Measurements from ENCODE around the gene C19orf67. TPM values are rescaled to one million over a fixed set of nuclear protein-coding genes. Genes with fewer than 3 reads are reported as not detected.
A peak's percentile ranks its signal among the peaks of the same experiment; 100 is the strongest.

C19orf67 gene
- total and polyA plus RNA-seq, 2 donors (not counting 1 experiment from before 2014, with no cell fraction given): 1.2 TPM; not detected in 1

- TF ChIP-seq EZH2 (IDR thresholded peaks at IDR 0.05; ENCODE audit: borderline replicate concordance, insufficient read depth, low read depth, low read length, poor library complexity, severe bottlenecking) (no peak), CTCF (IDR thresholded peaks at IDR 0.05) (no peak)
- peak overlapping the region; percentile 49 for H3K4me3 Mint-ChIP-seq
- ATAC-seq (ENCODE audit: low read depth): no peak
- H3K4me1 ChIP-seq (ENCODE audit: control insufficient read depth in 2 of 2, insufficient read depth in 2 of 2, low read length in 2 of 2): peaks cover 18 to 22% of the 10 kb centered on the region in 2 donors
- peaks cover 37% of the 10 kb centered on the region for H3K27me3 Mint-ChIP-seq
- ChIA-PET CTCF (interaction anchor here (0.7 to 1.7 kb wide), 6 partner anchors 9 to 184 kb away, joined by 3 to 7 read pairs (median 4); partner anchors contain the start of gene ASF1B), POLR2A (interaction anchor here (0.8 kb wide), 1 partner anchor 105 kb away, joined by 6 read pairs; the partner anchor contains the start of gene DCAF15)
- peaks cover 0 to 53% (median 28%) of the 10 kb centered on the region in 4 experiments for H3K27me3 ChIP-seq (replicated peaks in 1 of 4; ENCODE audit: control extremely low read depth in 1 of 4, control insufficient read depth in 3 of 4, insufficient read depth in 4 of 4, low read length in 3 of 4)
- no peak overlapping the region for H3K9ac ChIP-seq (ENCODE audit: low read length)
- peak overlapping the region; percentile 70 for H3K4me2 ChIP-seq (replicated peaks; ENCODE audit: low read depth, low read length, poor library complexity, severe bottlenecking)
- H3K4me1 Mint-ChIP-seq: peaks cover 18% of the 10 kb centered on the region
- H3K4me3 ChIP-seq (ENCODE audit: control extremely low read depth in 1 of 5, extremely low read depth in 1 of 5, insufficient read depth in 1 of 5, low read depth in 2 of 5, low read length in 4 of 5): no peak overlapping the region
- H2AFZ ChIP-seq (ENCODE audit: insufficient read depth, low read depth, low read length, poor library complexity, severe bottlenecking): peak overlapping the region; percentile 22
- peaks cover 0 to 14% (median 0%) of the 10 kb centered on the region in 3 donors for H3K9me3 ChIP-seq (ENCODE audit: control extremely low read depth in 1 of 3, control insufficient read depth in 2 of 3, insufficient read depth in 1 of 3, low read length in 2 of 3)
- peaks cover 0 to 13% of the 10 kb centered on the region in 2 experiments for H3K36me3 ChIP-seq (replicated peaks in 1 of 2; ENCODE audit: control extremely low read depth in 1 of 2, control insufficient read depth in 1 of 2, extremely low read depth in 1 of 2, insufficient read depth in 2 of 2, low read length in 1 of 2)
- intact Hi-C loops (cut with micrococcal nuclease): no loop called here
- H3K9me3 Mint-ChIP-seq (ENCODE audit: insufficient read depth): no peaks in the 10 kb centered on the region
- no peak overlapping the region for H3K27ac ChIP-seq (ENCODE audit: low read length in 2 of 2)
- H3K79me2 ChIP-seq (ENCODE audit: control insufficient read depth, insufficient read depth, low read length): no peaks in the 10 kb centered on the region
- H3K27ac Mint-ChIP-seq: no peak overlapping the region
- H4K20me1 ChIP-seq (ENCODE audit: control insufficient read depth, insufficient read depth, low read length, poor library complexity, severe bottlenecking): peaks cover 4% of the 10 kb centered on the region
- 44% methylated on average over 17 of the region's 19 CpGs for WGBS (ENCODE audit: insufficient coverage)
- DNase-seq: no peak
These were observed 28.7 kb downstream of the C19orf67 start for GRCh38 chr19:14056741-14057356.

GRCh38 chr19:14056069-14056666 is 29.4 kb downstream of the C19orf67 start:
- no peak for TF ChIP-seq EZH2 (IDR thresholded peaks at IDR 0.05; ENCODE audit: borderline replicate concordance, insufficient read depth, low read depth, low read length, poor library complexity, severe bottlenecking)
- no peak for TF ChIP-seq CTCF (IDR thresholded peaks at IDR 0.05)
- peaks cover 35% of the 10 kb centered on the region for H3K27me3 Mint-ChIP-seq

More at GRCh38 chr19:14056069-14056666, 29.4 kb downstream of the C19orf67 start:
- ATAC-seq (ENCODE audit: low read depth) (no peak), DNase-seq (no peak)
- Mint-ChIP-seq H3K27ac (no peak overlapping the region), H3K4me3 (no peak overlapping the region), H3K9me3 (ENCODE audit: insufficient read depth) (no peaks in the 10 kb centered on the region), H3K4me1 (peaks cover 18% of the 10 kb centered on the region)
- Histone ChIP-seq H3K79me2 (ENCODE audit: control insufficient read depth, insufficient read depth, low read length) (no peaks in the 10 kb centered on the region), H4K20me1 (ENCODE audit: control insufficient read depth, insufficient read depth, low read length, poor library complexity, severe bottlenecking) (peaks cover 7% of the 10 kb centered on the region), H3K4me3 (ENCODE audit: control extremely low read depth in 1 of 5, extremely low read depth in 1 of 5, insufficient read depth in 1 of 5, low read depth in 2 of 5, low read length in 4 of 5) (no peak overlapping the region), H3K4me1 (ENCODE audit: control insufficient read depth in 2 of 2, insufficient read depth in 2 of 2, low read length in 2 of 2) (peaks cover 18 to 22% of the 10 kb centered on the region in 2 donors), H3K9ac (ENCODE audit: low read length) (no peak overlapping the region), H3K27me3 (replicated peaks in 1 of 4; ENCODE audit: control extremely low read depth in 1 of 4, control insufficient read depth in 3 of 4, insufficient read depth in 4 of 4, low read length in 3 of 4) (peaks cover 0 to 47% (median 28%) of the 10 kb centered on the region in 4 experiments), H2AFZ (ENCODE audit: insufficient read depth, low read depth, low read length, poor library complexity, severe bottlenecking) (no peak overlapping the region), H3K4me2 (replicated peaks; ENCODE audit: low read depth, low read length, poor library complexity, severe bottlenecking) (no peak overlapping the region), H3K9me3 (ENCODE audit: control extremely low read depth in 1 of 3, control insufficient read depth in 2 of 3, insufficient read depth in 1 of 3, low read length in 2 of 3) (peaks cover 0 to 14% (median 0%) of the 10 kb centered on the region in 3 donors), H3K27ac (ENCODE audit: low read length in 2 of 2) (no peak overlapping the region), H3K36me3 (replicated peaks in 1 of 2; ENCODE audit: control extremely low read depth in 1 of 2, control insufficient read depth in 1 of 2, extremely low read depth in 1 of 2, insufficient read depth in 2 of 2, low read length in 1 of 2) (peaks cover 0 to 18% of the 10 kb centered on the region in 2 experiments)
- ChIA-PET POLR2A (no interaction called here), CTCF (interaction anchor here (0.6 to 1.7 kb wide), 4 partner anchors 8 to 153 kb away, joined by 3 to 7 read pairs (median 5); no protein-coding TSS in a partner anchor)
- WGBS (ENCODE audit: insufficient coverage): 97% methylated on average over 9 of the region's 10 CpGs
- intact Hi-C loops (cut with micrococcal nuclease): no loop called here

All from B cell (primary cell).